ENCODE measurements around the gene ABHD6.
"Not testable (repeated sequence)": the region's sequence is repeated elsewhere in the genome, so short reads cannot be mapped to it uniquely, and the experiment has no call there.

The ABHD6 gene

GRCh38 chr3:58274027-58274614 lies 36.5 kb downstream of the ABHD6 start:
- no peak for DNase-seq (ENCODE audit: low spot score)

GRCh38 chr3:58281069-58281468 lies 43.5 kb downstream of the ABHD6 start:
- no peak for DNase-seq (ENCODE audit: low spot score)

- DNase-seq (ENCODE audit: low spot score): no peak
These were observed 47.7 kb downstream of the ABHD6 start for GRCh38 chr3:58285334-58285733.

- DNase-seq (ENCODE audit: low spot score): no peak
These were observed 49.8 kb downstream of the ABHD6 start for GRCh38 chr3:58287354-58287753.

- DNase-seq (ENCODE audit: low spot score): no peak
These were observed 50.6 kb downstream of the ABHD6 start for GRCh38 chr3:58288011-58288728.

- DNase-seq (ENCODE audit: low spot score): not testable (repeated sequence)
These were observed 51.5 kb downstream of the ABHD6 start for GRCh38 chr3:58288964-58289613.

- not testable (repeated sequence) for DNase-seq (ENCODE audit: low spot score)
These were observed 52.9 kb downstream of the ABHD6 start for GRCh38 chr3:58290446-58290845.

- no peak for DNase-seq (ENCODE audit: low spot score)
These were observed 54.2 kb downstream of the ABHD6 start for GRCh38 chr3:58291671-58292338.

GRCh38 chr3:58292866-58293265 lies 55.3 kb downstream of the ABHD6 start:
- no peak for DNase-seq (ENCODE audit: low spot score)

- no peak for DNase-seq (ENCODE audit: low spot score)
These were observed 55.9 kb downstream of the ABHD6 start for GRCh38 chr3:58293516-58293915.

- DNase-seq (ENCODE audit: low spot score): no peak
These were observed 58.7 kb downstream of the ABHD6 start for GRCh38 chr3:58296269-58296668.

GRCh38 chr3:58296843-58297242 lies 59.3 kb downstream of the ABHD6 start:
- DNase-seq (ENCODE audit: low spot score): no peak

- no peak for DNase-seq (ENCODE audit: low spot score)
These were observed 60.6 kb downstream of the ABHD6 start for GRCh38 chr3:58298190-58298589.

GRCh38 chr3:58299075-58299474 lies 61.5 kb downstream of the ABHD6 start:
- no peak for DNase-seq (ENCODE audit: low spot score)

- DNase-seq (ENCODE audit: low spot score): no peak
These were observed 62.4 kb downstream of the ABHD6 start for GRCh38 chr3:58299839-58300516.

GRCh38 chr3:58305882-58306711 lies 68.5 kb downstream of the ABHD6 start, which contains the start of the genes HTD2 and RPP14:
Gene HTD2 (plus strand): TSS chr3:58306520. CDS start chr3:58317614, 11,094 bp downstream.
Gene RPP14 (plus strand): TSS chr3:58306245. CDS start chr3:58310330, 4,085 bp downstream.
- DNase-seq (ENCODE audit: low spot score): peak; percentile 60

GRCh38 chr3:58307639-58308215 lies 70.1 kb downstream of the ABHD6 start:
- no peak for DNase-seq (ENCODE audit: low spot score)

- no peak for DNase-seq (ENCODE audit: low spot score)
These were observed 71.1 kb downstream of the ABHD6 start for GRCh38 chr3:58308728-58309127.

- no peak for DNase-seq (ENCODE audit: low spot score)
These were observed 80.2 kb downstream of the ABHD6 start for GRCh38 chr3:58317811-58318210.

GRCh38 chr3:58321791-58322190 lies 84.2 kb downstream of the ABHD6 start:
- DNase-seq (ENCODE audit: low spot score): no peak

GRCh38 chr3:58322793-58323192 lies 85.2 kb downstream of the ABHD6 start:
- no peak for DNase-seq (ENCODE audit: low spot score)

All from HuH-7.5 (cell line).